Activated naive CD4-positive, alpha-beta T cell treated with Interleukin-2 at 50 U/mL for 16 hours (primary cell): ENCODE results near the gene RFX2.

Experiments
- DNase-seq: peaks from one replicate; pipeline ENCODE4 v3.0.0-alpha.2; 2020

The RFX2 gene

GRCh38 chr19:6058518-6059201, 51.6 kb downstream of the RFX2 start:
- no peak for DNase-seq

DNA sequence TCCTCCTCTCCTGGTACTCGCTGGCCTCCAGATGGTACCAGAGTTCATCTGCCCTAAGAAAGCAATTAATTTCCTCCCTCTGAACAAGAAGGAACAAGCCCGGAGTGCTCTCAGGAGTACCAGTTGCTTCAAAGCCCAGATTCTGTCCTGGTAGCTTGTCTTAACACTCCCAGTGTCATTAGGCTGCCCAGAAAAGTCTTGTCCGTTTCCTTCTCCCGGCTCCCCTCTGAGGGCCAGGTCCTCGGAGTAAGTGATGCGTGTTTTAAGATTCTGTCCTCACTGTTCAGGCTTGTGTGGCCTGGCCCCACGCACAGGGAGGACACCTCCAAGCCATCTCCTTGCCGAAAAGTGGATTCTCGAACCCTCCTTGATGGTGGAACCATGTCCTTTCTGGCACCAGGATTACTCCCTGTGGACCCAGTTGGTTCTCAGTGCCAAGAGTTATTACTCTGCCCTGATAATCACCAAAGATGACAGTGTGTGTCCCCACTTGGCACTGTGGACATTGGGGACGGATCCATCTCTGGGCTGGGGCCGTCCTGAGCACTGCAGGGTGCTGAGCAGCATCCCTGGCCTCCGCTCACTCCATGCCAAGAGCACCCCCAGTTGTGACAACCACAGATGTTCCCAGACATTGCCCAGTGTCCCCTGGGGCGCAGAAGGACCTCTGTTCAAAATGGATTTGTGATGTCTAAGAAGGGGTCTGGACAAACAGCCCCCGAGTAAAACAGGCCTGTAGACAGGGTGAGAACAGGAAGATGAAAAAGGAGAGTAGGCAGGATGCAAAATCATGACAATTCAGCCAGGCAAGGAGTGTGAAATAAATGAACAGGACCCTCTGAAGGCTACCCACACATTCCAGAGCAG, 52.4 kb downstream of the RFX2 start:
- DNase-seq = no peak

DNA sequence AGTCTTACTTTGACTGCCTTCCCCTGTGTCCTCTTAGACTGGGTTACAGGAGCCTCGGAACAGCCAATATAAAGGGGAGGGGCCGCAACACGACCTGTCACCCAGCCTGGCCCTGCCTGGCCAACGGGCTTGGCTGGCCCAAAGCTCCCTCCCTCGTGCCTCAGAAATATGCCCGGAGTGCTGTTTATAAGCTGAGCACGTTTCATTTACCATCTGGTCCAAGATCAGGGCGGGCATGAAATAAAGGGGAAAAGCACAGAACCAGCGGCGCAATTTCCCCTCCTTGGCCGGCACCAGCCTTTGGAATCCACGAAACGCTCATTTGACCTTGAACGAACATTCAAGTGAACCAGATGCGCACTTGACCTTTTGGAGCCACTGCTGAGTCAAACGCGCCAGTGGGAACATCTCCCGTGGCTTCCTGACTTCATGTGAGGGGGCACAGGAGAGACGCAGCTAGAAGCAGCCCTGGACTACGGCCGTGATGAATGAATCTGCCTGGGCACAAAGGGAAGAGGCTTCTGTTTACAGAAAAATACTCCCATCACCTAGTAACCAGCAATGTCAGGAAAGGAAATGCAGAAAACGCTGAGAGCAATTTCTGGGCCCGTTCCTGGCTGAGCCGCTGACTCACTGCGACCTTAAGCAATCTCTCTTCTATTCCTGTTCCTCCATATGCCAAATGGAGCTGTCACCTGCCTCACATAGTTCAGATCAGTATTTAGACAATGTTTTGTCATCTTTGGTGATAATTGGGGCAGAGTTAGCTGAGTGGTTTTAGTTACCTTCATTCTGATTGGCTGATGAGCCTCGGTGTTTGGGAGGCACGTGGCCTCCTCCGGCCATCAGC, 53.3 kb downstream of the RFX2 start:
- no peak for DNase-seq

- DNase-seq = no peak
Observed at GRCh38 chr19:6056282-6056741, 54.0 kb downstream of the RFX2 start.

DNA sequence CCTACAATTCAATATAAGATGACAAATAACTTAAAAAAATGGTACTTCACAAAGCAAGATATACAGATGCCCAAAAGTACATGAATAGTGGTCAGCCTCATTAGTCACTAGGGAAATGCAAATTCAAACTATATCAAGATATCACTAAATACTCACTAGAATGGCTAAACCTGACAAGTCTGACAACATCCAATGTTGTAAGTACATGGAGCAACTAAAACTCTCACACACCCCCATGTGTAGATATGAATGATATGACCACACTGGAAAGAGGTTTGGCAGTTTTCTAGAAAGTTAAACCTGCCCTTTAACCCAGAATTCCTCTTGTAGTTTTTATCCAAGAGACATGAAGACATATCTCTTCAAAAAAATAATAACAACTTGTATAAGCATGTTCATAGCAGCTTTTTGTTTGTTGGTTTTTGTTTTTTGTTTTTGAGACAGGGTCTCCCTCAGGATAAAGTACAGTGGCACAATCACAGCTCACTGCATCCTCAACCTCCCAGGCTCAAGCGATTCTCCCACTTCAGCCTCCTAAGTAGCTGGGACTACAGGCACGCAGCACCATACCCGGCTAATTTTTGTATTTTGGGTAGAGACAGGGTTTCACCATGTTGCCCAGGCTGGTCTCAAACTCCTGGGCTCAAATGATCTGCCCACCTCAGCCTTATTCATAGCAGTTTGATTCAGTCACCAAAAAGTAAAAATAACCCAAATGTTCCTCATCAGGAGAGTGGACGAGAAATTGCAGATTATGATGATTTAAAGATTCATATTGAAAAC, 55.1 kb downstream of the RFX2 start:
- no peak for DNase-seq

DNA sequence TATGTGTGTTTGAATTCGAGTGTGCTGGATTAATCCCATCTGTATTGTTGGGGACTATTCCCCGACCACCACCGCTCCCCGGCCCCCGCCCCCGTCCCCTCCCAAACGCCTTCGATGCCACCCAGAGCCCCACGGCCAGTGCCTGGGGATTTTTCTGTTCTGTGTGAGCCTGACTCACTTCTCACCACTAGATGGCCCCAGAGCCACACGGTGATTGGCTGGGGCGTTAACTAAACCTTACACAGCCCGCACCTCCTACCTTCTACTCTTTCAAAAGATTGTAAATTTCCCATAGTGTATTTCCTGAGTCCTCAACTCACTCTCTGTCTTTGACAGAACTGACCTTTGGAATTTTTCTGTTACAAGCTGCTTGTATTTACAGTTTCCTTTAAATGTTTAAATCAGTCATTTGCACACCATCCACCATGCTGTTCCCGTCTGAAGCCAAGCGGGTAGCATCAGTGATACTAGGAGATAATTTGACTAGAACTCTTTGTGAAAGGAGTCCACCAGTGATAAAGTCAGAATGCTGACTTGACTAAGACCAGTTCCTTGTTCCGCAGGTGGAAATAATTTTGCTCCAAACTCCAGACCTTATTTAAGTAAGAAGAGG, 61.4 kb downstream of the RFX2 start:
- DNase-seq = peak; percentile 79

DNA sequence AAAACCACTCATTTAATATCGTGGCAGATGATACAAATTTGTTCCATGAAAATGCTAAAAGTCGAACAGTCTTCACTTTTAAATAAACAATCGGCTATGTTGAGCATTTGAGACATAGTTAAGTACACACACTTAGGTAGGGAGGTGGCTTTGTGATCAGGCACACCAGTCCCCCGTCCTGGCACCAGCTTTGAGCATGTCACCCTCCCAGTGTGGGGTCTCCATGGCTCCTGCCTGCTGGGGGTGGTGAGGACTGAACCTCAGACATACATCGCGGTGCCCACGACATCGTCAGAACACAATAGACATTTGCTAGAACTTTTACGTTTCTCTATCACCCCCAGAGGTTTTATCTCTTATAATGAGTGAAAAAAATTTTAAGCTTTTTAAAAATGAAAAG, 62.0 kb downstream of the RFX2 start:
- no peak for DNase-seq

DNA sequence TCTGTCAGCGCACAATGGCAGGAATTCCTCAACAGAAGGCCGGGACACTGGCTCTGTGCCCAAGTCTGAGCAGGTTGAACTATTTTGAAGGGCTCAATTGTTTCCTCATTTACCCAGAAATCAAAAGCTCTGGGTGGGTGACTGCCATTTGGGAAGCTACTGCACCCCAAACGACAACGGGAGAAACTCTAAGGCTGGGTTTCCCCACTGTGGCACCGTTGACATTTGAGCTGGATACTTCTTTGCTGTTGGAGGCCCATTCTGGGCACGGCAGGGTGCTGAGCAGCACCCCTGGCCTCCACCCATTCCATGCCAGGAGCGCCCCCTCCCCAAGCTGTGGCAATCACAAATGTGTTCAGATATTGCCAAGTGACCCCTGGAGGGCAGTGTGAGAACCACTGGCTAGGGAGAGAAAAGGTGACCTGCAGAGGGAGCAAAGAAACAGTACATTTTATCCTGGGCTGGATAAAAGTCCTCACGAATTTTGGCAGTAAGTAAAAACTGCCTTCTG, 62.5 kb downstream of the RFX2 start:
- no peak for DNase-seq

- DNase-seq = no peak
Observed at GRCh38 chr19:6047256-6047655, 63.0 kb downstream of the RFX2 start.

- DNase-seq = no peak
Observed at GRCh38 chr19:6045108-6045507, 65.2 kb downstream of the RFX2 start.

GRCh38 chr19:6044056-6044805, 66.1 kb downstream of the RFX2 start:
- no peak for DNase-seq

- DNase-seq = no peak
Observed at GRCh38 chr19:6042776-6043726, 67.2 kb downstream of the RFX2 start.

GRCh38 chr19:6041991-6042481, 68.3 kb downstream of the RFX2 start:
- no peak for DNase-seq

- DNase-seq = no peak
Observed at GRCh38 chr19:6041071-6041470, 69.2 kb downstream of the RFX2 start.

- no peak for DNase-seq
Observed at GRCh38 chr19:6039566-6040225, 70.6 kb downstream of the RFX2 start.

- DNase-seq = no peak
Observed at GRCh38 chr19:6038634-6039405, 71.5 kb downstream of the RFX2 start.

DNA sequence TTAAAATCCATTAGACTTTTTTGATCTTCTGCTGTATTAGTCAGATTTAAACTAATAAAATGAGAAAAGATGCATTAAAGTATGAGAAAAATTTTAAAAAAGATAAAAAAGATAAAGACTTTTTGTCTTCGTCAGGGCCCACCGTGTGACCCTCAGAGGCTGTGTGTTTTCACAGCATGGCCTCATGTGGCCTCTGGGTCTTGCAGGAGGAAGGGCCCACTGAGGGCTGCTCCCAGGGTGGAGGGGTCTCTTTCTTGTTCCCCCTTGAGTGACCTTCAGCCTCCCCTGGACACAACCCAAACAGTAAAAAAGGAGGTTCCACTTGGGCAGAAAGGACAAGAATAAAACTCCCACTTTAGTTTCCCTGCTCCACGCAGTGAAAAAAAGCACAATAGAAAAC, 75.3 kb downstream of the RFX2 start:
- DNase-seq = no peak

GRCh38 chr19:6034512-6034911, 75.8 kb downstream of the RFX2 start:
- no peak for DNase-seq
